Measurements from ENCODE around the gene IMPDH2. TPM values are rescaled to one million over a fixed set of nuclear protein-coding genes. Genes with fewer than 3 reads are reported as not detected.

Gene IMPDH2
- total RNA-seq, 4 donors from 2014 or later, result 25.1 to 106 (median 72.7) TPM

GRCh38 chr3:48999085-48999858, 29.9 kb downstream of the IMPDH2 start:
- no peaks in the 10 kb centered on the region for H3K9me3 ChIP-seq
- no peaks in the 10 kb centered on the region for H3K4me1 ChIP-seq
- intact Hi-C loops (cut with DNase I; ENCODE audit: low total_unique reads) (no loop called here), in situ Hi-C loops (cut with MboI; ENCODE audit: low pct_ligation_motif_present in 1 of 4, low pct_unique_long_range_greater_than_20kb in 1 of 4, low sequenced_read_pairs in 3 of 4) (no loop called here)
- 83% methylated on average over 8 of the region's 8 CpGs; no CpG with 5 or more reads in 1 of the 2 donors for WGBS, 2 donors (ENCODE audit: low coverage in 1 of 2)
- H3K36me3 ChIP-seq, result no peaks in the 10 kb centered on the region
- H3K27me3 ChIP-seq, result no peaks in the 10 kb centered on the region
- no peak for DNase-seq
- TF ChIP-seq POLR2A (IDR thresholded peaks at IDR 0.05), result no peak
- no peak for TF ChIP-seq CTCF (IDR thresholded peaks at IDR 0.05)
- TF ChIP-seq POLR2AphosphoS5 (IDR thresholded peaks at IDR 0.05), result no peak
- no peak for TF ChIP-seq EP300 (IDR thresholded peaks at IDR 0.05; ENCODE audit: low read depth)
- H3K4me3 ChIP-seq, result no peak overlapping the region
- no peak overlapping the region for H3K27ac ChIP-seq

GRCh38 chr3:48997714-48998637, 31.2 kb downstream of the IMPDH2 start:
- TF ChIP-seq POLR2AphosphoS5 (IDR thresholded peaks at IDR 0.05), result no peak
- H3K4me3 ChIP-seq, result no peak overlapping the region
- no peaks in the 10 kb centered on the region for H3K4me1 ChIP-seq
- intact Hi-C loops (cut with DNase I; ENCODE audit: low total_unique reads), result no loop called here
- H3K27me3 ChIP-seq, result no peaks in the 10 kb centered on the region
- no peaks in the 10 kb centered on the region for H3K36me3 ChIP-seq
- no peaks in the 10 kb centered on the region for H3K9me3 ChIP-seq
- no peak for DNase-seq
- WGBS, 2 donors (ENCODE audit: low coverage in 1 of 2), result 80 to 86% methylated on average over 6 to 20 of the region's 20 CpGs
- no peak overlapping the region for H3K27ac ChIP-seq
- in situ Hi-C loops (cut with MboI; ENCODE audit: low pct_ligation_motif_present in 1 of 4, low pct_unique_long_range_greater_than_20kb in 1 of 4, low sequenced_read_pairs in 3 of 4), result no loop called here

GRCh38 chr3:48997102-48997635, 32.0 kb downstream of the IMPDH2 start:
- in situ Hi-C loops (cut with MboI; ENCODE audit: low pct_ligation_motif_present in 1 of 4, low pct_unique_long_range_greater_than_20kb in 1 of 4, low sequenced_read_pairs in 3 of 4), result no loop called here
- no peak for TF ChIP-seq EP300 (IDR thresholded peaks at IDR 0.05; ENCODE audit: low read depth)
- TF ChIP-seq POLR2AphosphoS5 (IDR thresholded peaks at IDR 0.05), result no peak
- no peak for TF ChIP-seq POLR2A (IDR thresholded peaks at IDR 0.05)
- no peak for TF ChIP-seq CTCF (IDR thresholded peaks at IDR 0.05)
- H3K27ac ChIP-seq, result no peak overlapping the region
- no peak for DNase-seq
- H3K36me3 ChIP-seq, result no peaks in the 10 kb centered on the region
- no peaks in the 10 kb centered on the region for H3K9me3 ChIP-seq
- intact Hi-C loops (cut with DNase I; ENCODE audit: low total_unique reads), result no loop called here
- H3K4me3 ChIP-seq, result no peak overlapping the region
- no peaks in the 10 kb centered on the region for H3K27me3 ChIP-seq
- H3K4me1 ChIP-seq, result peaks cover 0 to 2% (median under 1%) of the 10 kb centered on the region in 4 donors
- 91% methylated on average over 8 of the region's 8 CpGs; no CpG with 5 or more reads in 1 of the 2 donors for WGBS, 2 donors (ENCODE audit: low coverage in 1 of 2)

GRCh38 chr3:48996640-48997039, 32.6 kb downstream of the IMPDH2 start:
- in situ Hi-C loops (cut with MboI; ENCODE audit: low pct_ligation_motif_present in 1 of 4, low pct_unique_long_range_greater_than_20kb in 1 of 4, low sequenced_read_pairs in 3 of 4) (no loop called here), intact Hi-C loops (cut with DNase I; ENCODE audit: low total_unique reads) (no loop called here)
- Histone ChIP-seq H3K36me3 (no peaks in the 10 kb centered on the region), H3K4me3 (no peak overlapping the region), H3K4me1 (peaks cover 3 to 7% (median 4%) of the 10 kb centered on the region in 4 donors), H3K27me3 (no peaks in the 10 kb centered on the region), H3K27ac (no peak overlapping the region), H3K9me3 (no peaks in the 10 kb centered on the region)
- TF ChIP-seq EP300 (IDR thresholded peaks at IDR 0.05; ENCODE audit: low read depth), result no peak
- TF ChIP-seq CTCF (IDR thresholded peaks at IDR 0.05), result no peak
- no peak for TF ChIP-seq POLR2AphosphoS5 (IDR thresholded peaks at IDR 0.05)
- no peak for TF ChIP-seq POLR2A (IDR thresholded peaks at IDR 0.05)
- WGBS, 2 donors (ENCODE audit: low coverage in 1 of 2), result 98 to 100% methylated on average over 1 to 8 of the region's 8 CpGs
- DNase-seq, result no peak

Measured in transverse colon (tissue), 4 donors.